ENCODE results near the gene ATF6. TPM values are rescaled to one million over a fixed set of nuclear protein-coding genes. Genes with fewer than 3 reads are reported as not detected.

The ATF6 gene
- total and polyA plus RNA-seq, 9 of the 15 experiments (the other 6 are each of a cell fraction or from before 2014, with no cell fraction given), result 11.7 to 32.4 (median 20.4) TPM

- intact Hi-C loops (cut with micrococcal nuclease), result no loop called here
- ATAC-seq, result no peak
- TF ChIP-seq RB1 (IDR thresholded peaks at IDR 0.05; ENCODE audit: low read depth) (no peak), ETS2 (tag; IDR thresholded peaks at IDR 0.05; ENCODE audit: borderline replicate concordance, poor library complexity, severe bottlenecking) (no peak), RFX1 (IDR thresholded peaks at IDR 0.05) (no peak), PHF20 (IDR thresholded peaks at IDR 0.05; ENCODE audit: partially characterized antibody) (no peak)
- Histone ChIP-seq H3K4me3 (no peak overlapping the region), H3K27me3 (ENCODE audit: control insufficient read depth in 2 of 2, insufficient read depth in 2 of 2, low read length in 2 of 2) (peaks cover 10 to 53% of the 10 kb centered on the region in 2 experiments; a peak in 4 of 5 replicates), H3K9me3 (replicated peaks; ENCODE audit: control insufficient read depth, insufficient read depth, low read depth, low read length) (no peaks in the 10 kb centered on the region), H3K4me2 (ENCODE audit: insufficient read depth, low read length) (no peak overlapping the region), H3K36me3 (ENCODE audit: control insufficient read depth, insufficient read depth, low read length) (no peaks in the 10 kb centered on the region), H3K27ac (ENCODE audit: extremely low read depth, low read depth, low read length) (no peak overlapping the region), H3K9ac (ENCODE audit: insufficient read depth in 1 of 2, low read depth in 2 of 2, low read length in 2 of 2) (no peak overlapping the region), H3K9me1 (ENCODE audit: control insufficient read depth, insufficient read depth, low read length) (no peaks in the 10 kb centered on the region), H3K4me1 (replicated peaks in 1 of 2; ENCODE audit: control insufficient read depth in 2 of 2, insufficient read depth in 2 of 2, low read length in 2 of 2) (peaks cover 0 to 8% of the 10 kb centered on the region in 2 experiments; a peak in 2 of 5 replicates), H4K20me1 (replicated peaks; ENCODE audit: control insufficient read depth, insufficient read depth, low read length) (no peaks in the 10 kb centered on the region), H2AFZ (ENCODE audit: low read depth, low read length) (no peak overlapping the region), H3K79me2 (ENCODE audit: control insufficient read depth, insufficient read depth, low read length) (no peaks in the 10 kb centered on the region)
- WGBS (ENCODE audit: insufficient coverage, low coverage, missing lambda C conversion rate), result 0% methylated on average over 4 of the region's 4 CpGs
- ChIA-PET CTCF (ENCODE audit: low intra/inter-chr PET ratio) (no interaction called here), POLR2A (interaction anchor here (0.7 kb wide), 1 partner anchor 1852 kb away, joined by 3 read pairs; no protein-coding TSS in a partner anchor)
- in situ Hi-C loops (cut with MboI), result no loop called here
- no peak for FAIRE-seq
- no peak for DNase-seq (ENCODE audit: extremely low read depth in 1 of 4, low spot score in 3 of 4)
- no TSS peak for BruUV-seq (replicated peaks)
Measured at GRCh38 chr1:161986328-161986727, 220.2 kb downstream of the ATF6 start.

- no peak for FAIRE-seq
- POLR2A ChIA-PET, result interaction anchor here (1.4 kb wide), 1 partner anchor 12 kb away, joined by 4 read pairs; no protein-coding TSS in a partner anchor
- 0% methylated on average over 1 of the region's 1 CpG for WGBS (ENCODE audit: insufficient coverage, low coverage, missing lambda C conversion rate)
Measured at GRCh38 chr1:161987303-161987702, 221.2 kb downstream of the ATF6 start.

More at GRCh38 chr1:161987303-161987702, 221.2 kb downstream of the ATF6 start:
- no peak for ATAC-seq
- TF ChIP-seq SAFB (IDR thresholded peaks at IDR 0.05; ENCODE audit: borderline replicate concordance, low read depth, low read length) (no peak), RBM25 (IDR thresholded peaks at IDR 0.05; ENCODE audit: low read depth, low read length, severe bottlenecking) (peak; percentile 45)
- H3K9ac ChIP-seq (ENCODE audit: insufficient read depth in 1 of 2, low read depth in 2 of 2, low read length in 2 of 2), result no peak overlapping the region
- H3K36me3 ChIP-seq (ENCODE audit: control insufficient read depth, insufficient read depth, low read length), result no peaks in the 10 kb centered on the region
- no peak overlapping the region for H3K27ac ChIP-seq (ENCODE audit: extremely low read depth, low read depth, low read length)
- DNase-seq (ENCODE audit: extremely low read depth in 1 of 4, low spot score in 3 of 4), result no peak
- H2AFZ ChIP-seq (ENCODE audit: low read depth, low read length), result no peak overlapping the region
- intact Hi-C loops (cut with micrococcal nuclease) (no loop called here), in situ Hi-C loops (cut with MboI) (no loop called here)
- CTCF ChIA-PET (ENCODE audit: low intra/inter-chr PET ratio), result no interaction called here
- H4K20me1 ChIP-seq (replicated peaks; ENCODE audit: control insufficient read depth, insufficient read depth, low read length), result no peaks in the 10 kb centered on the region
- no TSS peak for BruUV-seq (replicated peaks)
- H3K27me3 ChIP-seq (ENCODE audit: control insufficient read depth in 2 of 2, insufficient read depth in 2 of 2, low read length in 2 of 2), result peaks cover 10 to 46% of the 10 kb centered on the region in 2 experiments; a peak in 3 of 5 replicates
- no peak overlapping the region for H3K4me3 ChIP-seq
- H3K79me2 ChIP-seq (ENCODE audit: control insufficient read depth, insufficient read depth, low read length), result no peaks in the 10 kb centered on the region
- H3K9me3 ChIP-seq (replicated peaks; ENCODE audit: control insufficient read depth, insufficient read depth, low read depth, low read length), result no peaks in the 10 kb centered on the region
- H3K9me1 ChIP-seq (ENCODE audit: control insufficient read depth, insufficient read depth, low read length), result no peaks in the 10 kb centered on the region
- H3K4me2 ChIP-seq (ENCODE audit: insufficient read depth, low read length), result no peak overlapping the region
- peaks cover 0 to 8% of the 10 kb centered on the region in 2 experiments; a peak in 2 of 5 replicates for H3K4me1 ChIP-seq (replicated peaks in 1 of 2; ENCODE audit: control insufficient read depth in 2 of 2, insufficient read depth in 2 of 2, low read length in 2 of 2)
